K562 (cell line): ENCODE measurements around the gene SYMPK. TPM values are rescaled to one million over a fixed set of nuclear protein-coding genes. Genes with fewer than 3 reads are reported as not detected.

Experiments
- ARNT ChIP-seq, 2 experiments: fragments of 450-650 bp; IDR thresholded peaks; 2 replicates each; pipeline ENCODE4 v1.6.1; 2016; ENCODE audit warnings: mild to moderate bottlenecking in 1 of 2
- BRF2 ChIP-seq: IDR thresholded peaks from 3 replicates; pipeline ENCODE4 v1.6.1; 2011; ENCODE audit warnings: borderline replicate concordance, mild to moderate bottlenecking; ENCODE audit not compliant: insufficient read length, insufficient read depth
- C11orf30 ChIP-seq: fragments of 450-650 bp; IDR thresholded peaks from 2 replicates; pipeline ENCODE4 v1.6.1; 2016; ENCODE audit warnings: low read depth, mild to moderate bottlenecking
- DDX20 ChIP-seq: fragments of 450-650 bp; IDR thresholded peaks from 2 replicates; pipeline ENCODE4 v1.6.1; 2016; ENCODE audit warnings: missing genetic modification characterization, low read depth, mild to moderate bottlenecking, missing compliant biosample characterization, moderate library complexity
- E4F1 ChIP-seq: fragments of 250-450 bp; sonication (Bioruptor Pico); IDR thresholded peaks from 2 replicates; pipeline ENCODE4 v1.5.0; 2021; ENCODE audit warnings: mild to moderate bottlenecking, borderline replicate concordance
- ELF2 ChIP-seq: fragments of 250-450 bp; sonication (Bioruptor Pico); IDR thresholded peaks from 2 replicates; pipeline ENCODE4 v1.5.0; 2021; ENCODE audit warnings: mild to moderate bottlenecking
- ELF4 ChIP-seq: fragments of 450-650 bp; formaldehyde crosslinking; IDR thresholded peaks from 2 replicates; pipeline ENCODE4 v1.4.0; 2022; ENCODE audit warnings: missing genetic modification characterization
- ETV6 ChIP-seq, 3 experiments: fragments of 150-350 bp in 1 of 3; sonication (generic) in 1 of 3; formaldehyde crosslinking in 1 of 3; IDR thresholded peaks; 2 replicates each; pipeline versions ENCODE4 v1.6.1 to v1.8.0; 2014 to 2022; ENCODE audit warnings: borderline replicate concordance in 2 of 3, low read depth in 2 of 3, antibody characterized with exemption in 1 of 3, low read length in 1 of 3, mild to moderate bottlenecking in 1 of 3, missing genetic modification reagents in 1 of 3
- FOXA3 ChIP-seq, 2 experiments: fragments of 450-650 bp in 1 of 2; sonication (generic) in 1 of 2; formaldehyde crosslinking; IDR thresholded peaks in 1 of 2; conservative IDR thresholded peaks in 1 of 2; 2 replicates each; pipeline versions ENCODE4 v1.4.0 to v1.8.0; 2020 to 2022; ENCODE audit warnings: mild to moderate bottlenecking in 2 of 2, missing genetic modification reagents in 1 of 2
- HDAC8 ChIP-seq: fragments of 450-650 bp; IDR thresholded peaks from 2 replicates; pipeline ENCODE4 v1.6.1; 2016; ENCODE audit warnings: mild to moderate bottlenecking, missing genetic modification characterization, moderate library complexity, missing compliant biosample characterization
- HIVEP1 ChIP-seq: fragments of 250-450 bp; sonication (Bioruptor Pico); IDR thresholded peaks from 2 replicates; pipeline ENCODE4 v1.4.0; 2020; ENCODE audit warnings: mild to moderate bottlenecking
- HNRNPUL1 ChIP-seq: fragments of 200-400 bp; formaldehyde crosslinking; IDR thresholded peaks from 2 replicates; pipeline ENCODE4 v1.6.1; 2017; ENCODE audit warnings: low read length
- KDM4B ChIP-seq, 2 experiments: fragments of 450-650 bp in 1 of 2; sonication (generic) in 1 of 2; IDR thresholded peaks; 2 replicates each; pipeline ENCODE4 v1.6.1; 2016 to 2017; ENCODE audit warnings: borderline replicate concordance in 2 of 2, antibody characterized with exemption in 1 of 2, low read depth in 1 of 2, mild to moderate bottlenecking in 1 of 2
- KDM5B ChIP-seq: fragments of 200-600 bp; sonication (generic); IDR thresholded peaks from 2 replicates; pipeline ENCODE4 v1.6.1; 2012; ENCODE audit warnings: low read depth, mild to moderate bottlenecking, moderate library complexity, low read length, control low read depth, inconsistent platforms; ENCODE audit not compliant: insufficient replicate concordance
- RBM14 ChIP-seq: fragments of 200-400 bp; formaldehyde crosslinking; IDR thresholded peaks from 2 replicates; pipeline ENCODE4 v1.6.1; 2018; ENCODE audit warnings: low read depth, mild to moderate bottlenecking, low read length, moderate library complexity, borderline replicate concordance; ENCODE audit not compliant: insufficient read depth
- SP1 ChIP-seq: sonication (generic); formaldehyde crosslinking; IDR thresholded peaks from 2 replicates; pipeline ENCODE4 v1.8.1; 2022; ENCODE audit warnings: mild to moderate bottlenecking, missing genetic modification reagents
- STAT5B ChIP-seq: fragments of 250-450 bp; sonication (Bioruptor Pico); IDR thresholded peaks from 2 replicates; pipeline ENCODE4 v1.8.0; 2021; ENCODE audit warnings: mild to moderate bottlenecking, inconsistent platforms
- TAF15 ChIP-seq: fragments of 200-400 bp; formaldehyde crosslinking; IDR thresholded peaks from 2 replicates; pipeline ENCODE4 v1.6.1; 2017; ENCODE audit warnings: mild to moderate bottlenecking, low read depth, low read length, moderate library complexity
- THRB ChIP-seq: fragments of 450-650 bp; formaldehyde crosslinking; conservative IDR thresholded peaks from 2 replicates; pipeline ENCODE4 v1.4.0; 2022; ENCODE audit warnings: mild to moderate bottlenecking, missing genetic modification characterization
- ZFP36 ChIP-seq: fragments of 150-350 bp; IDR thresholded peaks from 2 replicates; pipeline ENCODE4 v1.6.1; 2018; ENCODE audit warnings: low read length, low read depth; ENCODE audit not compliant: partially characterized antibody
- ZNF282 ChIP-seq: sonication (generic); formaldehyde crosslinking; IDR thresholded peaks from 2 replicates; pipeline ENCODE4 v1.8.1; 2023; ENCODE audit warnings: missing genetic modification reagents
- ZNF551 ChIP-seq: fragments of 250-450 bp; sonication (Bioruptor Pico); IDR thresholded peaks from 2 replicates; pipeline ENCODE4 v1.5.0; 2021; ENCODE audit warnings: mild to moderate bottlenecking, moderate library complexity
- ZNF75A ChIP-seq: fragments of 450-650 bp; formaldehyde crosslinking; IDR thresholded peaks from 2 replicates; pipeline ENCODE4 v1.4.0; 2020; ENCODE audit warnings: mild to moderate bottlenecking
- polyA plus RNA-seq, 8 experiments: library from polyadenylated mRNA; depleted of rRNA in 4 of 8; stranded (reverse) in 5 of 8; unstranded in 3 of 8; fragments of >200 nt; fragmentation: Nextera tagmentation in 2 of 8; fragmentation: Illumina TruSeq in 1 of 8; extraction: Ambion mirVana in 2 of 8; extraction: Trizol in 1 of 8; gene quantifications; 2 replicates each; pipeline versions ENCODE4 v1.2.1 to v1.2.3, GENCODE V29; 2011 to 2014; ENCODE audit warnings: inconsistent platforms in 1 of 8, missing spikeins in 1 of 8
- total RNA-seq, 7 experiments: library from RNA; depleted of rRNA in 6 of 7; stranded (reverse); fragments of >200 nt in 6 of 7; fragmentation: Illumina TruSeq in 2 of 7; extraction: Trizol in 2 of 7; gene quantifications; 2 replicates each; pipeline versions ENCODE4 v1.2.1 to v1.2.3, GENCODE V29; 2011 to 2021; ENCODE audit warnings: low replicate concordance in 1 of 7

The SYMPK gene
- total and polyA plus RNA-seq, 9 of the 15 experiments (the other 6 are each of a cell fraction or from before 2014, with no cell fraction given): 0.73 to 95.5 (median 58.4) TPM

- TF ChIP-seq KDM4B (IDR thresholded peaks at IDR 0.05; ENCODE audit: borderline replicate concordance in 2 of 2, low read depth in 1 of 2) (peak in 1 of 2 experiments; percentile 33; a peak in 1 of 4 replicates), FOXA3 (CRISPR knock-in tag; conservative IDR thresholded peaks at IDR 0.05 in 1 of 2, IDR thresholded peaks at IDR 0.05 in 1 of 2) (no peak), E4F1 (CRISPR knock-in tag) (no peak), ARNT (IDR thresholded peaks at IDR 0.05) (peak; percentile 66 to 69; a peak in 1 of 4 replicates), ZNF75A (CRISPR knock-in tag) (no peak), HDAC8 (tag) (no peak), RBM14 (no peak), BRF2 (no peak), C11orf30 (no peak), ELF2 (CRISPR knock-in tag) (no peak), HNRNPUL1 (no peak), DDX20 (no peak), THRB (CRISPR knock-in tag) (0 out of 2 replicates have a peak, but pooled peaks have one; percentile 73), ZNF282 (CRISPR knock-in tag) (no peak), HIVEP1 (no peak), ZNF551 (CRISPR knock-in tag) (no peak), ELF4 (peak; percentile 90), ZFP36 (no peak), TAF15 (no peak), STAT5B (CRISPR knock-in tag) (no peak), KDM5B (no peak), SP1 (CRISPR knock-in tag) (no peak), ETV6 (IDR thresholded peaks at IDR 0.05; ENCODE audit: borderline replicate concordance in 1 of 2, low read depth in 2 of 2, low read length in 1 of 2) (no peak), ETV6 (CRISPR knock-in tag; IDR thresholded peaks at IDR 0.05; ENCODE audit: borderline replicate concordance) (no peak)
These were observed 13.7 kb upstream of the SYMPK start (continued) for GRCh38 chr19:45876411-45877197.
